HepG2 (cell line): Measurements from ENCODE around the gene CD80. TPM values are rescaled to one million over a fixed set of nuclear protein-coding genes. Genes with fewer than 3 reads are reported as not detected.
A peak's percentile ranks its signal among the peaks of the same experiment; 100 is the strongest.

Source experiments
- ATAC-seq: fragments of 200-7000 bp; cut with Tn5 transposase; 3 replicates; pipeline ENCODE4 v1.9.1; 2020; ENCODE audit warnings: mild to moderate bottlenecking, moderate library complexity
- BruUV-seq: library from RNA; stranded (reverse); fragments of 400-500 nt; replicated peaks from 2 replicates; lab custom pipeline; 2021; lab: Mats Ljungman, UMichigan
- CTCF ChIA-PET: fragments of 300-600 bp; formaldehyde crosslinking; extraction: SDS; loops from one replicate; lab custom pipeline; 2021; ENCODE audit warnings: low total read pairs, inconsistent platforms, low intra/inter-chr PET ratio; lab: Yijun Ruan, JAX
- POLR2A ChIA-PET: fragments of 350-600 bp; sonication (Branson Sonifier 250); formaldehyde crosslinking; loops from one replicate; lab custom pipeline; 2020; ENCODE audit warnings: antibody characterized with exemption, inconsistent platforms; lab: Yijun Ruan, JAX
- DNase-seq: peaks from one replicate; pipeline ENCODE4 v3.0.0-alpha.2; 2015; ENCODE audit warnings: low spot score
- FAIRE-seq: peaks from 3 replicates; lab custom pipeline; 2011; peaks lifted over from hg19 to GRCh38; lab: Jason Lieb, UNC
- H2AFZ ChIP-seq: one replicate; pipeline ENCODE4 v1.6.1; 2011; ENCODE audit warnings: low read length, inconsistent platforms
- H3K27ac ChIP-seq: fragments of 300-600 bp; 3 replicates; pipeline ENCODE4 v1.8.0; 2011; ENCODE audit warnings: mixed run types, mild to moderate bottlenecking, mixed read lengths, low read length, inconsistent platforms; ENCODE audit not compliant: insufficient read depth; ENCODE audit errors: extremely low read length
- H3K27me3 ChIP-seq, 2 experiments: fragments of 200-600 bp in 1 of 2; 2 replicates in 1 of 2; 3 replicates in 1 of 2; pipeline versions ENCODE4 v1.6.0 to v1.8.0; 2011; ENCODE audit warnings: low read length in 2 of 2, mild to moderate bottlenecking in 2 of 2, moderate library complexity in 2 of 2, inconsistent platforms in 1 of 2; ENCODE audit not compliant: insufficient read depth in 2 of 2, control insufficient read depth in 1 of 2
- H3K36me3 ChIP-seq, 2 experiments: fragments of 200-600 bp in 1 of 2; replicated peaks in 1 of 2; 2 replicates in 1 of 2; 3 replicates in 1 of 2; pipeline versions ENCODE4 v1.5.1 to v1.8.0; 2011; ENCODE audit warnings: low read length in 2 of 2, inconsistent platforms in 1 of 2; ENCODE audit not compliant: insufficient read depth in 2 of 2, control insufficient read depth in 1 of 2
- H3K4me1 ChIP-seq: 2 replicates; pipeline ENCODE4 v1.5.1; 2012; ENCODE audit warnings: low read length, inconsistent platforms; ENCODE audit not compliant: insufficient read depth
- H3K4me2 ChIP-seq: 2 replicates; pipeline ENCODE4 v1.6.0; 2011; ENCODE audit warnings: low read depth, low read length, inconsistent platforms
- H3K4me3 ChIP-seq, 3 experiments: fragments of 200-600 bp in 1 of 3; sonication (generic), shearing (Covaris generic) in 1 of 3; replicated peaks in 1 of 3; 2 replicates each; pipeline ENCODE4 v1.5.1; 2011 to 2016; ENCODE audit warnings: low read length in 3 of 3, inconsistent platforms in 2 of 3, low read depth in 2 of 3, mild to moderate bottlenecking in 2 of 3, control low read depth in 1 of 3, mixed read lengths in 1 of 3; ENCODE audit not compliant: insufficient read depth in 1 of 3
- H3K79me2 ChIP-seq: one replicate; pipeline ENCODE4 v1.6.1; 2011; ENCODE audit warnings: low read length, inconsistent platforms; ENCODE audit not compliant: insufficient read depth
- H3K9ac ChIP-seq: 2 replicates; pipeline ENCODE4 v1.6.0; 2011; ENCODE audit warnings: mild to moderate bottlenecking, low read depth, low read length, inconsistent platforms; ENCODE audit not compliant: insufficient read depth
- H3K9me3 ChIP-seq: 2 replicates; pipeline ENCODE4 v1.5.1; 2012; ENCODE audit warnings: mild to moderate bottlenecking, low read length
- H4K20me1 ChIP-seq: 2 replicates; pipeline ENCODE4 v1.6.0; 2011; ENCODE audit warnings: inconsistent platforms, mild to moderate bottlenecking, low read length, moderate library complexity; ENCODE audit not compliant: insufficient read depth
- ELF4 ChIP-seq: sonication (generic); formaldehyde crosslinking; IDR thresholded peaks from 2 replicates; pipeline ENCODE4 v1.5.0; 2020; ENCODE audit warnings: missing genetic modification reagents, mild to moderate bottlenecking, moderate library complexity, borderline replicate concordance
- HHEX ChIP-seq: IDR thresholded peaks from 2 replicates; pipeline ENCODE4 v1.6.1; 2016; ENCODE audit warnings: control low read depth
- MEIS2 ChIP-seq: sonication (generic); formaldehyde crosslinking; IDR thresholded peaks from 2 replicates; pipeline ENCODE4 v1.9.0; 2021; ENCODE audit warnings: mild to moderate bottlenecking, missing genetic modification reagents
- RBM39 ChIP-seq: fragments of 200-400 bp; formaldehyde crosslinking; IDR thresholded peaks from one replicate; pipeline ENCODE4 v1.6.1; 2018; ENCODE audit warnings: antibody characterized with exemption, mild to moderate bottlenecking, low read depth, low read length; ENCODE audit not compliant: poor library complexity, severe bottlenecking
- RFX5 ChIP-seq: IDR thresholded peaks from 2 replicates; pipeline ENCODE4 v1.6.1; 2011; ENCODE audit warnings: low read depth, low read length, improper control_type of control experiment
- ZFP36L2 ChIP-seq: sonication (generic); formaldehyde crosslinking; IDR thresholded peaks from 2 replicates; pipeline ENCODE4 v1.4.0; 2020; ENCODE audit warnings: missing genetic modification reagents
- ZNF260 ChIP-seq: sonication (generic); formaldehyde crosslinking; IDR thresholded peaks from 2 replicates; pipeline ENCODE4 v1.4.0; 2020; ENCODE audit warnings: missing genetic modification reagents, low read depth, mild to moderate bottlenecking, borderline replicate concordance
- ZNF557 ChIP-seq: sonication (generic); formaldehyde crosslinking; IDR thresholded peaks from 2 replicates; pipeline ENCODE4 v1.4.0; 2020; ENCODE audit warnings: missing genetic modification reagents
- WGBS: methylation state at CpG from one replicate; pipeline ENCODE4 v1.1.6; 2017; ENCODE audit warnings: low lambda C conversion rate; 5-methylcytosine and 5-hydroxymethylcytosine counted together
- in situ Hi-C: cut with HindIII; loops from 2 replicates; pipeline ENCODE4 v1.10.0; 2017; ENCODE audit warnings: low pct_unique_long_range_greater_than_20kb; ENCODE audit not compliant: extremely low pct_ligation_motif_present
- intact Hi-C: fragments of 100-400 bp; cut with micrococcal nuclease; formaldehyde crosslinking; loops from one replicate; pipeline ENCODE4 v1.10.0; 2022; ENCODE audit not compliant: unreplicated experiment
- polyA plus RNA-seq, 8 experiments: library from polyadenylated mRNA; depleted of rRNA in 3 of 8; stranded (reverse) in 7 of 8; unstranded in 1 of 8; fragments of >200 nt; fragmentation: Illumina TruSeq in 4 of 8; extraction: Trizol in 4 of 8; gene quantifications; 2 replicates each; pipeline versions ENCODE4 v1.2.1 to v1.2.3, GENCODE V29; 2011 to 2016; ENCODE audit warnings: low read depth in 4 of 8, missing spikeins in 1 of 8, mixed read lengths in 1 of 8; ENCODE audit not compliant: insufficient read depth in 1 of 8
- total RNA-seq, 5 experiments: library from RNA; depleted of rRNA; stranded (reverse); fragments of >200 nt; fragmentation: Illumina TruSeq; extraction: Trizol; gene quantifications; 2 replicates each; pipeline ENCODE4 v1.2.3, GENCODE V29; 2016; ENCODE audit warnings: low read depth in 1 of 5
- TF ChIP-seq, protein P1 (sequence below): sonication (generic); formaldehyde crosslinking; IDR thresholded peaks from 2 replicates; pipeline ENCODE4 v1.4.0; 2020; ENCODE audit warnings: missing genetic modification reagents, borderline replicate concordance
- TF ChIP-seq, protein P2 (sequence below): sonication (generic); formaldehyde crosslinking; IDR thresholded peaks from 2 replicates; pipeline ENCODE4 v1.4.0; 2020; ENCODE audit warnings: mild to moderate bottlenecking, missing genetic modification reagents
- TF ChIP-seq, protein P3 (sequence below): sonication (generic); formaldehyde crosslinking; IDR thresholded peaks from 2 replicates; pipeline ENCODE4 v1.9.0; 2021; ENCODE audit warnings: missing genetic modification reagents, mild to moderate bottlenecking, borderline replicate concordance

CD80 gene
- total and polyA plus RNA-seq, 2 of the 13 experiments (the other 11 are each of a cell fraction or from before 2014, with no cell fraction given): not detected

DNA sequence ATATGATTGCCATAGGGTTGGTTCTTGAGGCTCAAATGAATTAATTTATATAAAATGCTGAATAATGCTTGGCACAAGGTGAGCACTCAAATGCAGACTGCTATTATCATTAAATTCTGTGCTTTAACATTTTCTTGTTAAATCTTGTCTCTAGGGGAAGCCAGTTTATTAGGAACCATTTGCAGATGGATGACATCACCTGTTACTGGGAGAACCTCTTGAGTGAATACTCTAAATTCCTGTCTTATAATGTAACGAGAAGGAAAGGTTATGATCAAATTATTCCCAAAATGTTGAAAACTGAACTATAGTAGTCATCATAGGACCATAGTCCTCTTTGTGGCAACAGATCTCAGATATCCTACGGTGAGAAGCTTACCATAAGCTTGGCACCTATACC, 67.3 kb downstream of the CD80 start:
- intact Hi-C loops (no loop called here), in situ Hi-C loops (no loop called here)
- CTCF ChIA-PET: no interaction called here
- H3K27ac ChIP-seq: no peak overlapping the region
- no peaks in the 10 kb centered on the region for H4K20me1 ChIP-seq
- no peak overlapping the region for H3K4me2 ChIP-seq
- TF ChIP-seq RBM39 (no peak), RFX5 (peak; percentile 90)
- H2AFZ ChIP-seq: no peak overlapping the region
- H3K4me1 ChIP-seq: peaks cover 5% of the 10 kb centered on the region
- H3K9me3 ChIP-seq: no peaks in the 10 kb centered on the region
- 96% methylated on average over 2 of the region's 2 CpGs for WGBS
- H3K4me3 ChIP-seq: no peak overlapping the region
- FAIRE-seq (no peak), ATAC-seq (no peak), DNase-seq (no peak)
- peaks cover 2% of the 10 kb centered on the region for H3K79me2 ChIP-seq
- H3K27me3 ChIP-seq: no peaks in the 10 kb centered on the region
- POLR2A ChIA-PET: no interaction called here
- H3K36me3 ChIP-seq: peaks cover 1 to 7% of the 10 kb centered on the region in 2 experiments; a peak in 3 of 5 replicates
- BruUV-seq: no TSS peak
- no peak overlapping the region for H3K9ac ChIP-seq

GRCh38 chr3:119490153-119490552, 69.3 kb downstream of the CD80 start:
- FAIRE-seq: no peak
- H2AFZ ChIP-seq: no peak overlapping the region
- intact Hi-C loops (no loop called here), in situ Hi-C loops (no loop called here)
- H3K36me3 ChIP-seq: peaks cover 10 to 25% of the 10 kb centered on the region in 2 experiments
- H4K20me1 ChIP-seq: no peaks in the 10 kb centered on the region
- H3K4me3 ChIP-seq: no peak overlapping the region
- CTCF ChIA-PET: no interaction called here
- 92% methylated on average over 2 of the region's 2 CpGs for WGBS
- POLR2A ChIA-PET: interaction anchor here (1.9 to 2.4 kb wide), 2 partner anchors 8 to 26 kb away, joined by 6 to 11 read pairs; partner anchors contain the start of genes TIMMDC1 and TMEM39A
- H3K4me2 ChIP-seq: no peak overlapping the region
- H3K9ac ChIP-seq: no peak overlapping the region
- no peaks in the 10 kb centered on the region for H3K9me3 ChIP-seq
- BruUV-seq: no TSS peak
- no peak overlapping the region for H3K27ac ChIP-seq
- H3K4me1 ChIP-seq: no peaks in the 10 kb centered on the region
- peak; percentile 78 for ATAC-seq
- no peaks in the 10 kb centered on the region for H3K79me2 ChIP-seq
- DNase-seq: no peak
- H3K27me3 ChIP-seq: no peaks in the 10 kb centered on the region
- TF ChIP-seq MEIS2 (CRISPR knock-in tag) (no peak), ZFP36L2 (CRISPR knock-in tag) (no peak), ZNF557 (CRISPR knock-in tag) (no peak), ZNF260 (CRISPR knock-in tag) (no peak), HHEX (CRISPR knock-in tag) (no peak), ELF4 (CRISPR knock-in tag) (no peak)
- TF ChIP-seq, protein P1, sequence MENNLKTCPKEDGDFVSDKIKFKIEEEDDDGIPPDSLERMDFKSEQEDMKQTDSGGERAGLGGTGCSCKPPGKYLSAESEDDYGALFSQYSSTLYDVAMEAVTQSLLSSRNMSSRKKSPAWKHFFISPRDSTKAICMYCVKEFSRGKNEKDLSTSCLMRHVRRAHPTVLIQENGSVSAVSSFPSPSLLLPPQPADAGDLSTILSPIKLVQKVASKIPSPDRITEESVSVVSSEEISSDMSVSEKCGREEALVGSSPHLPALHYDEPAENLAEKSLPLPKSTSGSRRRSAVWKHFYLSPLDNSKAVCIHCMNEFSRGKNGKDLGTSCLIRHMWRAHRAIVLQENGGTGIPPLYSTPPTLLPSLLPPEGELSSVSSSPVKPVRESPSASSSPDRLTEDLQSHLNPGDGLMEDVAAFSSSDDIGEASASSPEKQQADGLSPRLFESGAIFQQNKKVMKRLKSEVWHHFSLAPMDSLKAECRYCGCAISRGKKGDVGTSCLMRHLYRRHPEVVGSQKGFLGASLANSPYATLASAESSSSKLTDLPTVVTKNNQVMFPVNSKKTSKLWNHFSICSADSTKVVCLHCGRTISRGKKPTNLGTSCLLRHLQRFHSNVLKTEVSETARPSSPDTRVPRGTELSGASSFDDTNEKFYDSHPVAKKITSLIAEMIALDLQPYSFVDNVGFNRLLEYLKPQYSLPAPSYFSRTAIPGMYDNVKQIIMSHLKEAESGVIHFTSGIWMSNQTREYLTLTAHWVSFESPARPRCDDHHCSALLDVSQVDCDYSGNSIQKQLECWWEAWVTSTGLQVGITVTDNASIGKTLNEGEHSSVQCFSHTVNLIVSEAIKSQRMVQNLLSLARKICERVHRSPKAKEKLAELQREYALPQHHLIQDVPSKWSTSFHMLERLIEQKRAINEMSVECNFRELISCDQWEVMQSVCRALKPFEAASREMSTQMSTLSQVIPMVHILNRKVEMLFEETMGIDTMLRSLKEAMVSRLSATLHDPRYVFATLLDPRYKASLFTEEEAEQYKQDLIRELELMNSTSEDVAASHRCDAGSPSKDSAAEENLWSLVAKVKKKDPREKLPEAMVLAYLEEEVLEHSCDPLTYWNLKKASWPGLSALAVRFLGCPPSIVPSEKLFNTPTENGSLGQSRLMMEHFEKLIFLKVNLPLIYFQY (CRISPR knock-in tag): no peak
- TF ChIP-seq, protein P2, sequence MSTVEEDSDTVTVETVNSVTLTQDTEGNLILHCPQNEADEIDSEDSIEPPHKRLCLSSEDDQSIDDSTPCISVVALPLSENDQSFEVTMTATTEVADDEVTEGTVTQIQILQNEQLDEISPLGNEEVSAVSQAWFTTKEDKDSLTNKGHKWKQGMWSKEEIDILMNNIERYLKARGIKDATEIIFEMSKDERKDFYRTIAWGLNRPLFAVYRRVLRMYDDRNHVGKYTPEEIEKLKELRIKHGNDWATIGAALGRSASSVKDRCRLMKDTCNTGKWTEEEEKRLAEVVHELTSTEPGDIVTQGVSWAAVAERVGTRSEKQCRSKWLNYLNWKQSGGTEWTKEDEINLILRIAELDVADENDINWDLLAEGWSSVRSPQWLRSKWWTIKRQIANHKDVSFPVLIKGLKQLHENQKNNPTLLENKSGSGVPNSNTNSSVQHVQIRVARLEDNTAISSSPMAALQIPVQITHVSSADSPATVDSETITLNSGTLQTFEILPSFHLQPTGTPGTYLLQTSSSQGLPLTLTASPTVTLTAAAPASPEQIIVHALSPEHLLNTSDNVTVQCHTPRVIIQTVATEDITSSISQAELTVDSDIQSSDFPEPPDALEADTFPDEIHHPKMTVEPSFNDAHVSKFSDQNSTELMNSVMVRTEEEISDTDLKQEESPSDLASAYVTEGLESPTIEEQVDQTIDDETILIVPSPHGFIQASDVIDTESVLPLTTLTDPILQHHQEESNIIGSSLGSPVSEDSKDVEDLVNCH (CRISPR knock-in tag): no peak
- TF ChIP-seq, protein P3, sequence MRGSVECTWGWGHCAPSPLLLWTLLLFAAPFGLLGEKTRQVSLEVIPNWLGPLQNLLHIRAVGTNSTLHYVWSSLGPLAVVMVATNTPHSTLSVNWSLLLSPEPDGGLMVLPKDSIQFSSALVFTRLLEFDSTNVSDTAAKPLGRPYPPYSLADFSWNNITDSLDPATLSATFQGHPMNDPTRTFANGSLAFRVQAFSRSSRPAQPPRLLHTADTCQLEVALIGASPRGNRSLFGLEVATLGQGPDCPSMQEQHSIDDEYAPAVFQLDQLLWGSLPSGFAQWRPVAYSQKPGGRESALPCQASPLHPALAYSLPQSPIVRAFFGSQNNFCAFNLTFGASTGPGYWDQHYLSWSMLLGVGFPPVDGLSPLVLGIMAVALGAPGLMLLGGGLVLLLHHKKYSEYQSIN (CRISPR knock-in tag): no peak
